Astrocyte (in vitro differentiated cells and primary cell): ENCODE measurements around the gene PLEKHS1.

Experiments used
- EZH2 ChIP-seq: IDR thresholded peaks from 2 replicates; pipeline ENCODE4 v1.6.1; 2012; ENCODE audit warnings: mild to moderate bottlenecking, low read length, inconsistent platforms; ENCODE audit not compliant: insufficient read depth
- TF ChIP-seq, protein P1 (sequence below): IDR thresholded peaks from 2 replicates; pipeline ENCODE4 v1.5.1; 2011; ENCODE audit warnings: low read depth, mild to moderate bottlenecking, inconsistent platforms, low read length, moderate library complexity; ENCODE audit not compliant: insufficient read depth

DNA sequence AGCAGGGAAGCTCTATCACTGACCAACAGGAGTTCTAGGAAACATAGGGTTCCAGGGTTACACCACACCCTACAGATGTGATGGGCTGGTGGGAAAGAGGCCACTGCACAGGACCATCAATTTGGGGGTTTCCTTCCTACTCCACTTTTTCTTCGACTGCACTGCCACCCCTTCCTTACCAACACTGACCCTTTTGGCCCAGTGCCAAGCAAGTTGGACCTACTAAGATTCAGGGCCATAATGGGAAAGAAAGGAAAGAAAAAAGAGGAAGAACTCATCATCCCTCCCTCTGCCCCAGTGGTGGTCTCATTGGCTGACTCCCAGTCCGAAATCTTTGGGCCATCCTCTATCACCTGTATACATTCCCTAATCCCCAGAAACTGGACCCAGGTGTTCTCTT is 6.1 kb upstream of the PLEKHS1 start:
- TF ChIP-seq, protein P1, sequence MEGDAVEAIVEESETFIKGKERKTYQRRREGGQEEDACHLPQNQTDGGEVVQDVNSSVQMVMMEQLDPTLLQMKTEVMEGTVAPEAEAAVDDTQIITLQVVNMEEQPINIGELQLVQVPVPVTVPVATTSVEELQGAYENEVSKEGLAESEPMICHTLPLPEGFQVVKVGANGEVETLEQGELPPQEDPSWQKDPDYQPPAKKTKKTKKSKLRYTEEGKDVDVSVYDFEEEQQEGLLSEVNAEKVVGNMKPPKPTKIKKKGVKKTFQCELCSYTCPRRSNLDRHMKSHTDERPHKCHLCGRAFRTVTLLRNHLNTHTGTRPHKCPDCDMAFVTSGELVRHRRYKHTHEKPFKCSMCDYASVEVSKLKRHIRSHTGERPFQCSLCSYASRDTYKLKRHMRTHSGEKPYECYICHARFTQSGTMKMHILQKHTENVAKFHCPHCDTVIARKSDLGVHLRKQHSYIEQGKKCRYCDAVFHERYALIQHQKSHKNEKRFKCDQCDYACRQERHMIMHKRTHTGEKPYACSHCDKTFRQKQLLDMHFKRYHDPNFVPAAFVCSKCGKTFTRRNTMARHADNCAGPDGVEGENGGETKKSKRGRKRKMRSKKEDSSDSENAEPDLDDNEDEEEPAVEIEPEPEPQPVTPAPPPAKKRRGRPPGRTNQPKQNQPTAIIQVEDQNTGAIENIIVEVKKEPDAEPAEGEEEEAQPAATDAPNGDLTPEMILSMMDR: no peak
- TF ChIP-seq EZH2: no peak
